Kidney glomerular epithelial cell (primary cell): Measurements from ENCODE around the gene BCKDK.

Experiments used
- DNase-seq: peaks from one replicate; lab custom pipeline; 2025; lab: John Stamatoyannopoulos, UW

BCKDK gene

DNA sequence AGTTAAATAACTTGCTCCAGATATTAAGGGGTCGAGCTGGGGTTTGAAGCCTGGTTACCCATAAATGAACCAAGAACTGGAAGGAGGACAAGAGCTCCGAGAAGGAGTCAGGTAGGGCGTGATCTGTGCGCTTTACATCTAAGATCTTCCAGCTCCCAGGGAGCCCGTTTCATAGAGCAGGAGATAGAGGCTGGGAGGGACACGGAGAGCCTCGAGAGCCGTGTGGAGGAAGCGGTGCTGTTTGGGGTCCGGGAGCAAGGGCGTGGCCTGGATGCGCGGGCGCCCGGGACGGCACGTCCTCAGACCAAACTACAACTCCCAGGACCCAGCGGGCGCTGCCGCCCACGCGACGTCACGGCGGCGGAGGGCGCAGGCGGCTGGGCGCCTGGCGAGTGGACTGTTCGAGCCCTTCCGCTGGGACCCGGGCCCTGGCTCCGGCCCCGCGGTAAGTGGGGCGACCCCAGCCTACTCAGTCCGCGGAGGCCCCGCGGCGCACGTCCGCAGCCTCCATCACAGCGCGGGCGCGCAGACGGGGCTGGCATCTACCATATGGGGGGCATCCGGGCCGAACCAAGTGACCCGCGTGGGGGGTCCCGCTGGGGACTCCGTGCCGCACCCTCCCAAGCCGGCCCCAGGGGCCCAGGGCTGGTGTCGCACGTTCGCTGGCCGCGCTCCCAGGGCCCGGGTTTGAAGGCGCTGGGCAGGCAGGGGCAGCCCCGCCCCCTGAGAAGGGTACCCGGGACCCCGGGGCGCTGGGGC lies at the start of gene BCKDK:
Gene BCKDK, plus strand, starts transcription at position 352 of the 759 bp plus-strand sequence. CDS start 838 bp downstream, outside the sequence.
- peak; percentile 38 for DNase-seq

DNA sequence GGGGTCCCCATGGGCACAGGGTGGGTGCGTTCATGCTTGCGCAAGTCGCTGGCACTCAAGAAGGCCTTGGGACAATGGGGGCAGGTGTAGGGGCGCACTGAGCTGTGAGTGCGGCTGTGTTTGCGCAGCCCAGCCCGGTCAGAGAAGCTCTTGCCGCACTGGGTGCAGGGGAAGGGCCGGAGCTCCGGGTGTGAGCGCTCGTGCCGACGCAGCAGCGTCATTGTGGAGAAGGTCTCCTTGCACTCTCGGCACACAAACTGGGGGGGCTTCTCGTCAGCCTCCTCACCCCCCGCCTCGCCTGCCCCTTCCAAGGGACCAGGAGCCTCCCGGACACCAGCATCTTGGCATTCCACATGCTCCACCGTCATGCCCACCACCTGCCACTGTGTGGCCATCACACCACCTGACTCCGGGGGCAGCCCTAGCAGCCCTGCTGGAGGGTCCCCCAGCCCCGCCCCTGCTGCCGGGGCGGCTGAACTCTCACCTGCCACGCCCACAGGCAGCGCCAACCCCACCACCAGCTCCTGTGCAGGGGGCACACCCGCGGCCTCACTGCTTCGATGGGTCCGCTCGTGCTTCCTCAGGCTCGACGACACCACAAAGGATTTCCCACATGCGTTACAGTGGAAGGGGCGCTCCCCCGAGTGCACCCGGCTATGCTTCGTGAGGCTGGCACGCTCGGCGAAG lies 46.9 kb upstream of the BCKDK start:
- no peak for DNase-seq

DNA sequence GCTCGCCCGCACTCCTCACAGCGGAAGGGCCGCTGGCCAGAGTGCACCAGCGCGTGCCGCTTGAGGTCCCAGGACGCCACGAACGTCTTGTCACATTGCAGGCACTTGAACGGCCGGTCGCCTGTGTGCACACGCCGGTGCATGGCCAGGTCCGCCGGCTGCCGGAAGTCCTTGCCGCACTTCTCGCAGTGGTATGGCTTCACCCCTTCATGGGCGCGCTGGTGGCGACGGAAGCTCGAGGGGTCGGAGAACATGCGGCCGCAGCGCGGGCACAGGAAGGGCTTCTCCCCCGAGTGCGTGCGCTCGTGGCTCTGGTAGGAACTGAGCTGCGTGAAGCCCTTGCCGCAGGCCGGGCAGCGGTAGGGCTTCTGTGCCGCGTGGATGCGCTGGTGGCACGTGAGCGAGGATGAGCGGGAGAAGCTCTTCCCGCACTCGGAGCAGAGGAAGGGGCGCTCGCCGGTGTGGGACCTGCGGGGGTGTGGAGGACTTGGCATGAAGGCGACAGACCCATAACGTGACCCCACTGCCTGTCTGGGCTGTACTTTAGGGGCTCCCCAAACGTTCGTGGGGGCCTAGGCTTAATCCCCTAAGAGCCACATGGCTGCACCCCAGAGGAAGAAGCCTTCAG lies 46.3 kb upstream of the BCKDK start:
- no peak for DNase-seq

DNA sequence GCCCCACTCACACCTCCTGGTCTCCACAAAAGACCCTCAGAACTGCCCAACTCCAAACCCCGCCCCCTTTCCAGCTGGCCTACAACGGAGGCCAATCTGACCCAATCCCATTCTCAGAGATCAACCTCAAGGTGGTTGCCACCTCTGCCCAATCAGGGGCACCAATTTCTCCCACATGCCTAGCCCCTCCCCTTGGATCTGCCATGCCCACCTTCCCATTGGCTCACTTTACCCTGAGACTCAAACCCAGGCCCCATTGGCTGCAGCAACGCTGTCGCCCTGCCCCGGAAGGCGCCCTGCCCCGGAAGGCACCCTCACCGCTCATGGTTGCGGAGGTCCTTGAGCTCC lies 44.7 kb upstream of the BCKDK start:
- no peak for DNase-seq

DNA sequence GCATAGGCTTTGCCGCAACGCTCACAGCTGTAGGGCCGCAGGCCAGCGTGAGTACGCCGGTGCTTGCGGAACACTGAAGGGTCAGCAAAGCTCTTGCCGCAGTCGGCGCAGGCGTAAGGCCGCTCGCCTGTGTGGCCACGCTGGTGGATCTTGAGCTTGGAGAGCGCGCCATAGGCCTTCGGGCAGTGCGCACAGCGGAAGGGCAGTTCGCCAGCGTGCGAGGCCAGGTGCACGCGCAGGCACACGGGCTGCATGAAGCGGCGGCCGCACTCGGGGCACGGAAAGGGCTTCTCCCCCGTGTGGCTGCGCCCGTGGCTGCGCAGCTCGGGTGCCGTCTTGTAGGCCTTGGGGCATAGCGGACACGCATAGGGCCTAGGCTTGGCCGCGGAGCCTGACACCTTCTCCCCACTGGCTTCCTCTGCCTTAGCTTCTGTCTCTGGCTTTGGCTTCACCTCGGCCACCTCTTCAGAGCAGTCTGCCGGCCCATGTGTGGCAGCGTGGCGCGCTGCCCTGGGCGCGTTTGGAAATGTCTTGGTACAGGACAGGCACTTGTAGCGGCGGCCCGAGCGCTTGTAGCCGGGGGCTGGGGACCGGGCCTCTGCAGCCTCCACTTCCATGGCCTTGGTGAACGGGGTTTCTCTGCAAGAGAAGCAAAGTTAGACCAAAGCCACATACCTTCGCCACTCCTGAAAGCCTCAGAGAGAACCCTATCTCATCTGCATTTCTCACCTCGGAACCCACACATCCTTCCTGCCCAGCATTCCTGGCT lies 44.2 kb upstream of the BCKDK start:
- DNase-seq: no peak

DNA sequence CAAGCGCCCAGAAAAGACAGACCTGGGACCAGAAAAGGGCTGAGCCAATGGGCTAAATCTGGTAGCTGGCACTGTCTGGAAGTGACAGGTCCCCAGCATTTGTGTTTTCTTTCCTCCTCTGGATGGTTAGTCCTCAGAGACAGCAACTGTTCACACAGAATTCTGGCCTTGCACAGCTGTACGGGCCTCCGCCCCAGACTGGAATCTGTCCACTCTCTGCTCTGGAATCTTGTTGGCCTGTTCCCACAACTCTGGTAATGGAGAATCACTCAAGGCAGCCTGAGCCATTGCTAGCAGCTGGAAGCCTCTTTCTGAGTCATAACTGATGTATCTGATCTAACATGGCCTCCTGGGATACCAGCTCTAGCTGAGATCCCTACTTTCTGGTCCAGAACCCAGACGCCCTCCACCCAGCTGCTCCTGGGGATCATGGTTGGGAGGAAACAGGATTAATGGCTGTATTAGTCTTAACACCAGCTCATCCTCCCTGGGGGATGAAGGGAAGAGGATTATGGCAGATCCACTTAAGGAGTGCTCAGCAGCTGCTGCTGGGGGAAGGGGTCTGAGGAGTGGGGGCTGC lies 43.2 kb upstream of the BCKDK start:
- DNase-seq: peak; percentile 35

DNA sequence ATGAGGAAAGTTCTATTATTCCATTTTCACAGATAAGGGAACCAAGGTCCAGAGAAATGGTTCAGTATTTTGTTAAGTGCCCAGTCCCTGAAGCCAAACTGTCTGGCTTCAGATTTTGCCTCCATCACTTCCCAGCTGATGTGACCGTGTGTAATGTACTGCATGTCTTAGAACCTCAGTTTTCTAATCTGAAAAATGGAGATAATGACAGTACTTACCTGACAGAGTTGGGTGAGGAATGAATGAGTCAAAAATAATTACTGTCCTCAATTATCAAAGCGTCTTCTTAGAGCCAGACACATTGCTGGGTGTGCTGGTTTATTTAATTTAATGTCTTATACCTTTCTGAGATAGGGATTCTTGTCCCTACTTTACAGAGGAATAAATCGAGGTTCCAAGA lies 40.8 kb upstream of the BCKDK start:
- no peak for DNase-seq

DNA sequence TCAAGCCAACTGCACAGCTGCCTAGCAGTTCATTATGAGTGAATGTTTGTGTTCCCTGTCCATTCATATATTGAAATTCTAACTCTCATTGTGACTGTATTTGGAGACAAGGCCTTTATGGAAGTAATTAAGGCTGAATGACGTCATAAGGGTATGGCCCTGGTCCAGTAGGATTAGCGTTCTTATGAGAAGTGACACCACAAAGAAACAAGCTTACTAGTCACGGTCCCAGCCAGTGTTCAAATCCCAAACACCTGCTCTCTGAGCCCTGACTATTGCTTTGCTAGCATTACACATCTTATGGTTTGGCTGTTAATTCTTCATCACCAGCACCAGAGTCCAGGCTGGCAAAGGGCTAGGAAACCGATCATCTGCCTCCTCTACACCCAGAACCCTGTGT lies 36.3 kb upstream of the BCKDK start:
- DNase-seq: peak; percentile 4

DNA sequence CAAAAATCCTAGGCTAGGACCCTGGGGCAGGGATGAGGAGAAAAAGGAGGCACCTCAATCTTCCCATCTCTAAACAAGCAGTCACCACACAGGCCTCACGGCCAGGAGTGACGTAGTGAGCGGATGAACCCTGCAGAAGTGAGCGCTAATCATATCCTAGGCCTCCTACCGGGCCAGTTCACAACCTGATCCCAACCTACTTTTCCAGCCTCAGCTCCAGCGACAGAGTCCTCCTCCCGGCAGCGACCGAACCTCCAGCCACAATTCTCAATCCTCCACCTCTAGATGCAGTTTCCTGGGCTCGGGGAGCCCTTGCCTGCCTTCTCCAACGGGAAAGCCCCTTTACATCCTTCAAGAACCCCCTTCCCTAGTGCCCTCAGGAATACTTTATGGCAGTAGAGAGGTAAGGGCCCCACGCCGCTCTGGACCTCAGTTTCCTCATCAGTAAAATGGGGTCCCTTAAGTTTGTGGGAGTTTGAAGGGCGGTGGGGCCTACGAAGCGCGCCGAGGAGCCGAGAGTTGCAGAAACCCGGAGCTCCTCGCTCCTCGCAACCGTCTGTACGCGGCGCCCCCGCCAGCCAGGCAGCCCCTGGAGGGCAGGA lies 35.5 kb upstream of the BCKDK start:
- peak; percentile 38 for DNase-seq

DNA sequence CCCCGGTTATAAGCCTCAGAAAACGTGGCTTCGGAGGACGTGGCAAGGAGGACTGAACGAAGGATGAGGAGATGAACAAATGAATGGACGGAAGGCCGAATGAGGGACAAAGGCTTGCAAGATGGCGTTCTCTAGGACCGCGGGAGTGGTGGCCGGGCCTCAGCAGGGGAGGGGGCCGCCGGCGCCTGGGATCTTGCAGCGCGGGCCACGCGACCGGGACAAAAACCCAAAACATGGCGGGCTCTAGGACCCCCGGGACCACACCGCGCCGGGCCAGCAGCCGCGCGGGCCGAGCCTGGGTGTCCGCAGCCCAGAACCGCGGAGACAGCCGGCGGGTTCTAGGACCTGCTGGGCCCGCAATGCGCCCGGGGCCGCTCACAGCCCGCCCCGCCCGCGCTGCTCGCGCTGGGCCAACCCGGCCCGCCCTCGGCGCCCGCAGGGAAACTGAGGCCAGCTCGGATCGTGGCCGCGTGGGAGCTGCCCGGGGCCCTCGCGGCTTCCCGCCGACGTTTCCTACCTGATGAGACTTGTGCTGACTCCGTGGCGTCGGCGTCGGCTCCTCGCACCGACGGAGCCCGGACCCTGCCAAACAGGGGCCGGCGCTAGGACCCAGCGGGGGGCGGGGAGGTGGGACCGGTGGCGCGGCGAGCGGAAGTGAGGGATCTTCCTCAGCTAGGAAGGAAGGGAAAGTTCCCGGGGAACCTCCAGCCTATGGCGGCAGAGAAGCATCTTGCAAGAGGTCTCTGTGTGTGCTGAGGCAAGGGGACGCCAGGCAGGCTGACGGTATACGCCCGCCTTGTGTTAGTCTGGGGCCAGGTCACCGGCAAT lies 34.8 kb upstream of the BCKDK start:
- DNase-seq: peak; percentile 77

DNA sequence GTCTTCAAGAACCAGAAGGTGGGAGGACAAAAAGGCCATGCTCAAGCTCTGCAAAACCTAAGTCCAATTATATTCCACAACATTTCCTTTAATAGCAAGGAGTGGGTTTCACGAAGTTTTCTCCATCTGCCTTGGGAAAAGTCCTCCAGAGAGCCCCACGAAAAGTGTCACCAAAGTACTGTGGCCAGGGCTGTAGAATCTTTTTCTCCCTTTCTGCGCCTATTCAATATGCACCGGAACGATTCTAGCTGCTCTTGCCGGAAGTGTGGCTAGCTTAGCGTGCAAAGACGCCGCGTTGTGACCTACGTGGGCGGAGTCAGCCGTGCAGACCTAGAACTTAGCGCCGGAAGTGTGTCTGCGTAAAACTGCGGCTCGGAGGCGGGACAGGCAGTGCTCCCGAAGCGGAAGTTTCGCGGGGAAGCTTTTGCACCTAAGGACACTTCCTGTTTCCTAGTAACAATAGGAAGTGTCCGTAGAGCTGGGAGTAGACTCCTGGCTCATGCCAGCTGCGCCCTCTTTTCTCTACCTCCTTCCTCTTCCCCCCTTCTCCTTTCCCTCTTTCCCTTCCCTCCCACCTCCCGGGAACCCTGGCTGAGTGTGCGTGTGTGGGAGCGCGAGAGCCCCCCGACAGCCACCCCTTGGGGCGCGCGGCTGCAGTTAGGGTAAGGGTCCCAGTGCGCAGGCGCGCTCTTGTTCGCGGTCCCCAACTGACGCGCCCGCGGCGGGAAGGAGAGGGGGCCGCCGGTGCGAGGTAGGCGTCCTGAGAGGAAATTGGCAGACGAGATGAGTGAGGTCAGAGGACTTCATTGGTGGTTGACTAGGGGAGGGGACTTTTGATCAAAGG lies 34.0 kb upstream of the BCKDK start, which contains the start of the genes ZNF646 and ZNF668:
Gene ZNF646, plus strand, starts transcription at position 453 of the 844 bp plus-strand sequence. CDS start 1,903 bp downstream, outside the sequence.
Gene ZNF668, minus strand, starts transcription at position 271 of the 844 bp plus-strand sequence. CDS start 9,781 bp downstream, outside the sequence.
- DNase-seq: peak; percentile 97

DNA sequence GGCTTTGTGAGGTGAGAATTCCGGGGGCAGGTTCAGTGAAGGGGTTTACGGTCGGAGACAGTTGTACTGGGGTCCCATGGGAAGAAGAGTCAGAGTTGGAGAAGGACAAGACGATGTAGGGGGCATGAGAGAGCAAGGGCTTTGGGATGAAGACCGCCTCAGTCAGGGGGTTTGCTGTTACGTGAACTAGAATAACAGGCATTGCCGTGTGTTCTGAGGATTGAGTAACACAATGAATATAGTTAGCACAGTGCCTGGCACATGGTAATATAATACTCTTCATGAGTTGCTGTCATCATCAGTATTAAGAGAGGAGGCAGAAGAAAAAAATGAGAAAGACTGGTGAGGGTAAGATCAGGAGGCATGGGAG lies 33.4 kb upstream of the BCKDK start:
- no peak for DNase-seq

DNA sequence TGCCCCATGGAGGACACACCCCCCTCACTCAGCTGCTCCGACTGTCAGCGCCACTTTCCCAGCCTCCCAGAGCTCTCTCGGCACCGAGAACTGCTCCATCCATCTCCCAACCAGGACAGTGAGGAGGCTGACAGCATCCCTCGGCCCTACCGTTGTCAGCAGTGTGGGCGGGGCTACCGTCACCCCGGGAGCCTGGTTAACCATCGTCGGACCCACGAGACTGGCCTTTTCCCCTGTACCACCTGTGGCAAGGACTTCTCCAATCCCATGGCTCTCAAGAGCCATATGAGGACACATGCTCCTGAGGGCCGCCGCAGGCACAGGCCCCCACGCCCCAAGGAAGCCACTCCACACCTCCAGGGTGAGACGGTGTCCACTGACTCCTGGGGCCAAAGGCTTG lies 31.9 kb upstream of the BCKDK start:
- no peak for DNase-seq

DNA sequence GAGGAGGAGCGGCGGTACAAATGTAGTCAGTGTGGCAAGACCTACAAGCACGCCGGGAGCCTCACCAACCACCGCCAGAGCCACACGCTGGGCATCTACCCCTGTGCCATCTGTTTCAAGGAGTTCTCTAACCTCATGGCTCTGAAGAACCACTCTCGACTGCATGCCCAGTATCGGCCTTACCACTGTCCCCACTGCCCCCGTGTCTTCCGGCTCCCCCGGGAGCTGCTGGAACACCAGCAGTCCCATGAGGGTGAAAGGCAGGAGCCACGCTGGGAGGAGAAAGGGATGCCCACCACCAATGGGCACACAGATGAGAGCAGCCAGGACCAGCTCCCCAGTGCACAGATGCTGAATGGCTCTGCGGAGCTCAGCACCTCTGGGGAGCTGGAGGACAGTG lies 31.2 kb upstream of the BCKDK start:
- DNase-seq: no peak

DNA sequence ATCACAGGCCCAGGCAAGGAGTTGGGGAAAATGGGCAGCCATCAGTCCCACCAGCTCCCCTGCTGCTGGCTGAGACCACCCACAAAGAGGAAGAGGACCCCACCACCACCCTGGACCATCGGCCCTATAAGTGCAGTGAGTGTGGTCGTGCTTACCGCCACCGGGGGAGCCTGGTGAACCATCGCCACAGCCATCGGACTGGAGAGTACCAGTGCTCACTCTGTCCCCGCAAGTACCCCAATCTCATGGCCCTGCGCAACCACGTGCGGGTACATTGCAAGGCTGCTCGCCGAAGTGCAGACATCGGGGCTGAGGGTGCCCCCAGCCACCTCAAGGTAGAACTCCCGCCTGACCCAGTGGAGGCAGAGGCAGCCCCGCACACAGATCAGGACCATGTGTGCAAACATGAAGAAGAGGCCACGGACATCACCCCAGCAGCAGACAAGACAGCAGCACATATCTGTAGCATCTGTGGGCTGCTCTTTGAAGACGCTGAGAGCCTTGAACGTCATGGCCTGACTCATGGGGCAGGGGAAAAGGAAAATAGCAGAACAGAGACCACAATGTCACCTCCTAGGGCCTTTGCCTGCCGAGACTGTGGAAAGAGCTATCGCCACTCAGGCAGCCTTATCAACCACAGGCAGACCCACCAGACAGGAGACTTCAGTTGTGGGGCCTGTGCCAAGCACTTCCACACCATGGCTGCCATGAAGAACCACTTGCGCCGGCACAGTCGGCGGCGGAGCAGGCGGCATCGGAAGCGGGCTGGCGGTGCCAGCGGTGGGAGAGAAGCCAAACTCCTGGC lies 30.4 kb upstream of the BCKDK start:
- no peak for DNase-seq

DNA sequence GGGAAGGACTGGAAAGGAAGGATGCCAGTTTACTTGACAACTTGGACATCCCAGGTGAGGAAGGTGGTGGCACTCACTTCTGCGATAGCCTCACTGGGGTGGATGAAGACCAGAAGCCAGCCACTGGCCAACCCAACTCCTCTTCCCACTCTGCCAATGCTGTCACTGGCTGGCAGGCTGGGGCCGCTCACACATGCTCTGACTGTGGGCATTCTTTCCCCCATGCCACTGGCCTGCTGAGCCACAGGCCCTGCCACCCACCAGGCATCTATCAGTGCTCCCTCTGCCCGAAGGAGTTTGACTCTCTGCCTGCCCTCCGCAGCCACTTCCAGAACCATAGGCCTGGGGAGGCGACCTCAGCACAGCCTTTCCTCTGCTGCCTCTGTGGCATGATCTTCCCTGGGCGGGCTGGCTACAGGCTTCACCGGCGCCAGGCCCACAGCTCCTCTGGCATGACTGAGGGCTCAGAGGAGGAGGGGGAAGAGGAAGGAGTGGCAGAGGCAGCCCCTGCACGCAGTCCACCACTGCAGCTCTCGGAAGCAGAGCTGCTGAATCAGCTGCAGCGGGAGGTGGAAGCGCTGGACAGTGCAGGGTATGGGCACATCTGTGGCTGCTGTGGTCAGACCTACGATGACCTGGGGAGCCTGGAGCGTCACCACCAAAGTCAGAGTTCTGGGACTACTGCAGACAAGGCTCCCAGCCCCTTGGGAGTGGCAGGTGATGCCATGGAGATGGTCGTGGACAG lies 29.4 kb upstream of the BCKDK start:
- DNase-seq: no peak

DNA sequence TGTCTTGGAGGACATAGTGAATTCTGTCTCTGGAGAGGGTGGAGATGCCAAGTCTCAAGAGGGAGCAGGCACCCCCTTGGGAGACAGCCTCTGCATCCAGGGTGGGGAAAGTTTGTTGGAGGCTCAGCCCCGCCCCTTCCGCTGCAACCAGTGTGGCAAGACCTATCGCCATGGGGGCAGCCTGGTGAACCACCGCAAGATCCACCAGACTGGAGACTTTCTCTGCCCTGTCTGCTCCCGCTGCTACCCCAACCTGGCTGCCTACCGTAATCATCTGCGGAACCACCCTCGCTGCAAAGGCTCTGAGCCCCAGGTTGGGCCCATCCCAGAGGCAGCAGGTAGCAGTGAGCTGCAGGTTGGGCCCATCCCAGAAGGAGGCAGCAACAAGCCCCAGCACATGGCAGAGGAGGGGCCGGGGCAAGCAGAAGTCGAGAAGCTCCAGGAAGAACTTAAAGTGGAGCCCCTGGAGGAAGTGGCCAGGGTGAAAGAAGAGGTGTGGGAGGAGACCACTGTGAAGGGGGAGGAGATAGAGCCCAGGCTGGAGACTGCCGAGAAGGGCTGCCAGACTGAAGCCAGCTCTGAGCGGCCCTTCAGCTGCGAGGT lies 28.7 kb upstream of the BCKDK start:
- no peak for DNase-seq
